TTC549 (cell line): ENCODE measurements around the gene ENTPD7.

Experiments used
- FAIRE-seq: peaks from 2 replicates; lab custom pipeline; 2012; peaks lifted over from hg19 to GRCh38; lab: Jason Lieb, UNC

The ENTPD7 gene

DNA sequence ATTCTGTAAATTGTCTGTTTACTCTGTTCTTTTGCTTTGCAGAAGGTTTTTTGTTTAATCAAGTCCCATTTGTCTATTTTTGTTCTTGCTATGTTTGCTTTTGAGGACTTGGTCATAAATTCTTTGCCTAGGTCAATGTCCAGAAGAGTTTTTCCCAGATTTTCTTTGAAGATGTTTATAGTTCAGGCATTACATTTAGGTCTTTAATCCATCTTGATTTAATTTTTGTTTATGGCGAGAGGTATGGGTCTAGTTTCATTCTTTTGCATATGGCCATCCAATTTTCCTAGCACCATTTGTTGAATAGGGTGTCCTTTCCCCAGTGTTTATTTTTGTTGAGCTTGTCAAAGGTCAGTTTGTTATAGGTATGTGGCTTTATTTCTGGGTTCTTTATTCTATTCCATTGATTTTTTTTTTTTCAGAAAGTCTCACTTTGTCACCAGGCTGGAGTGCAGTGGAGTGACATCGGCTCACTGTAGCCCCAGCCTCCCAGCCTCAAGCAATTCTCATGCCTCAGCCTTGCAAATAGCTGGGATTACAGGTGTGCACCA is 11.6 kb upstream of the ENTPD7 start:
- FAIRE-seq, result no peak

DNA sequence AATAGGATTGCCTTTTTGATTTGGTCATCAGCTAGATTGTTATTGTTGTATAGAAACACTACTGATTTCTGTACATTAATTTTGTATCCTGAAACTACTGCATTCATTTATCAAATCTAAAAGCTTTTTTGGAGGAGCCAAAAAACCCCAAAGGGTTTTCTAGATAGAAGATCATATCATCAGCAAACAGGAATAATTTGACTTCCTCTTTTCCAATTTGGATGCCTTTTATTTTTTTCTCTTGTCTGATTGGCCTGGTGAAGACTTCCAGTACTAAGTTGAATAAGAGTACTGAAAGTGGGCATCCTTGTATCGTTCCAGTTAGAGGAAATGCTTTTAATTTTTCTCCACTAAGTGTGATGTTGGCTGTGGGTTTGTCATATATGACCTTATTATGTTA is 10.6 kb upstream of the ENTPD7 start:
- FAIRE-seq, result no peak

DNA sequence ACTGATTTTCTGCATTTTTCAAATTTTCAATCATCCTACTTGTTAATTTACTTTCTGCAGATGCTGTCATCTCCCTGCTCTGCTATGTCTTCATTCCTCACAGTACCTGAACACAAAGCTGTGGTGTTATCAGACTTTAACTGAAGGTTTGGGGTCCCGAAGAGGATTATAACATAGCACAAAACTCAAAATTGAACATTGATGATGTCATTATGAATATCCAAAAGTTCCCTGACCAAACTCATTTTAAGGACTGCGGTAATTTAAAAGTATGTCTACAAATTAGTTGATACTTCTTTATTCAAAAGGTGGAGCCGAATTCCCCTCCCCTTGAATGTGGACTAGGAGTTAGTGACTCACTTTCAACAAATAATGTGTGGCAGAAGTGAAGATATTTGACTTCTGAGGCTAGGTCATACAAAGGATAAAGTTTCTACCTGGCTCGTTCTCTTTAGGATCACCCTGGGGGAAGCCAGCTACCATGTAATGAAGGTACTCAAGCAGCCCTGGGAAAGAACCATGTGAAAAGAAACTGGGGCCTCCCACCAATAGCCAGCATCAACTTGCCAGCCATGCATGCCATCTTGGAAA is 6.4 kb upstream of the ENTPD7 start:
- FAIRE-seq, result no peak

DNA sequence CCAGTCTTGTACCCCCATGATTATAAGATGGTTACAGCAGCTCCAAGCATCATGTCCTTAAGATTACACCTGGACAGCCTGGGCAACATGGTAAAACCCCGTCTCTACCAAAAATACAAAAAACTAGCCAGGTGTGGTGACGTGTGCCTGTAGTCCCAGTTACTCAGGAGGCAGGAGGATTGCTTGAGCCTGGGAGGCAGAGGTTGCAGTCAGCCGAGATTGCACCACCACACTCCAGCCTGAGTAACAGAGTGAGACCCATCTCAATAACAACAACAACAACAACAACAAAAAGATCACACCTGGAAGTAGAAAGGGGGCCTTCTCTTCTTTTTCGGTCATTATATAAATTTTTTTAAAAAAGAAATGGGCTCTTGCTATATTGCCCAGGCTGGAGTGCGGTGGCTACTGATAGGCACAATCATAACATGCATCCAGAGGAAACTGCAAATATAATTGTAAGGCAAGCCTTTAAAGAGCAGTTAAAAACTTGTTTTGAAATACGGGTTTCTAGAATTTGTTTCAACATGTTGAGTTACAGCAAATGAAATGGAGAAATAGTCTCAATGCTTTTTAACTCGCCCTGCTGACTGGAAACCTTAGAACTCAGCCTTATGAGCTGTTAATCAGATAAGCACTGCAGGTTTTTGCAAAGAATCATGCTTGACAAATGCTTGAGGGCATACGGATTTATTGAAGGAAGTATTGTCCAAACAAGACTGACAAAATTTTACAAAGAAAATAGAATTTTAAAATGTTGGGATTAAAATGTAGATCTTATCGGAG is 4.7 kb upstream of the ENTPD7 start:
- no peak for FAIRE-seq

DNA sequence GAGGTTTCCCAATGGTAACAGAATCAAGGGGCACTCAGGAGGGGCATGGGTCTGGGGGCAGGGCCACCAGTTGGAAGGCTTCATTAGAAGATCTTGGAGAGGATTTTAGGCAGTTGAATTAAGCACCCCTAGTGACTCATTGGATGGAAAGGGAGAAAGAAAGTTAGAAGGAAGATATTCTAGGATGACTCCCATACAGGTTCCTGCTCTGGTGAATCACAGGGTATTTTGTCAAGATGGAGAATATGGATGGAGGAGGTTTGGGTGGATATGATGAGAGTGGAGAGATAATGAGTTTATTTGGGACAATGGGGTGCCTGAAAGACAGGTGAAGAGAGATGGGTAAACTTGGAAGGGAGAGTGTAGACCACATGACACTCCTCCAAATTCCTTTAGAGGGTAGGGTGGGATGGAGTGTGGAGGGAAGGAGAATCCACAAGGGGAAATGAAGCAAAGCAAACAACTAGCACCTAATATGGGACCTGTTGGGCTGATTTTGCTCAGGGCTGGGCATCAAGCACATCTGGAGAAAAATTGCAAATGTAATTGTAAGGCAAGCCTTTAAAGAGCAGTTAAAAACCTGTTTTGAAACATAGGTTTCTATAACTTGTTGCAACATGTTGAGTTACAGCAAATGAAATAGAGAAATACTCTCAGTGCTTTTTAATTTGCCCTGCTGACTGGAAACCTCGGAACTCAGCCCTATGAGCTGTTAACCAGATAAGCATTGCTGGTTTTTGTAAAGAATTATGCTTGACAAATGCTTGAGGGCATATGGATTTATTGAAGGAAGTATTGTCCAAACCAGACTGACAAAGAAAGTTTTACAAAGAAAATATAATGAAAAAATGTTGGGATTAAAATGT is 2.9 kb upstream of the ENTPD7 start:
- no peak for FAIRE-seq

DNA sequence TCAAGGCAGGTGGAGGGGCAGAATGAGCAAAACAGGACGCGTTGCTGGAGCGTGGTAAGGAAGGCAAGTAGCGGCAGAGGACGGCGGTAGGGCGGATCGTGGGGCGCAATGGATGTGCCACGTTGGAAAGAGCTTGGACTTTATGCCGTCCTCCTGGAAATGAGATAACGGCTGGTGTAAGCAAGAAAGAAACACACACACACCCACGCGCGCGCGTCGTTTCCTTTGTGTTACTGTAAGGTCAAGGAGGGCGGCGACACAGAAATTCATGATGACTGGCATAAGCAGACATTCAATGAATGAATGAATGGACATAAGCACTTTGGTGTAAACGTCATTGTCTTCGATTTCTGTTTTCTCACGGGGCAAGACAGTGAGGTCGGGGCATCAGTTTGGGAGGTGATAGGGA is 683 bp upstream of the ENTPD7 start:
- no peak for FAIRE-seq

DNA sequence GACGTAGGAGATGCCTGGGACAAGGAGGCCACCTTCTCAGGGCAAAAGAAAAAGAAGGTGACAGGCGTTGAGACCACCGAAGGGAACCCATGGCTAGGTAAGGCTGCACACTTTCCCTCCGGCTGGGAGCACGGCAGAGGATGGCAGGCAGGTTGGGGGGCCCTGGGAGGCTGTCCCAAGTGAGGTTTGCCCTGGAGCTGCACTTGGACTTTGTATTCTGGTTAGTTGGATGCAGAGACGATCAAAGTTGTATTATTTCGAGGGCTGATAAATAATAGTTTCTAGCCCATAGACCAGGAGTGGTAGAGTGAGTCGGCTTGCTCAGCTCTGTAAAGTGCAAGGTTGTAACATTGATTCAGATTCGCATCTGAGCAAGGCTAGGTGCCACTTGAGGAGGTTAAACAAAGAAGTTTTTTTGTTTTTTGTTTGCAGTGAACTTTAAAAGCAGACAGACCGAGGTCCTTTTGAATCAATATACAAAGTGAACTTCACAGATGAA is 608 bp downstream of the ENTPD7 start:
- no peak for FAIRE-seq

DNA sequence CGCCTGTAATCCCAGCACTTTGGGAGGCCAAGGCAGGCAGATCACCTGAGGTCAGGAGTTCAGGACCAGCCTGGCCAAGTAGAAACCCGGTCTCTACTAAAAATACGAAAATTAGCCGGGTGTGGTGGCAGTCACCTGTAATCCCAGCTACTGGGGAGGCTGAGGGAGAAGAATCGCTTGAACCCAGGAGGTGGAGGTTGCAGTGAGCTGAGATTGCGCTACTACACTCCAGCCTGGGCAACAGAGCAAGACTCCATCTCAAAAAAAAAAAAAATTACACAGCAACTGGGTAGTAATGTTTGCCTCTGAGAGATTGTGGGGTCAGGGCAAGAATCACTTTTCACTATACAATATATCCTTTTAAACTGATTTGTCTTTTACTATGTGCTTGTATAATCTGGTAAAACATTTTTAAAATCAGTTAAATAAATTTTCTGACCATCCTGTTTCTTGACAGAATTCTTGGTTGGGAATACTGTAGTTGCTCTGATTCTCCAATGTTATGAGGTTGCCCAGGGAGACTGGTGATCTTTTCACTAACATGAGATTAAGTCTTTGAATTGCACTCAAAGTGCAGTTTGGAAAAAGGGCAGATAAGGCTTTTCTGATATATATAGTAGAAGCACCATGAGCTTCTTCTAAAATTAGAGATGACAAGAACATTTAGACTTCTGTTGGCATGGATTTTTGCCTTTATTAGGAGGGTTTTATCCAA is 1.5 kb downstream of the ENTPD7 start:
- FAIRE-seq, result no peak

DNA sequence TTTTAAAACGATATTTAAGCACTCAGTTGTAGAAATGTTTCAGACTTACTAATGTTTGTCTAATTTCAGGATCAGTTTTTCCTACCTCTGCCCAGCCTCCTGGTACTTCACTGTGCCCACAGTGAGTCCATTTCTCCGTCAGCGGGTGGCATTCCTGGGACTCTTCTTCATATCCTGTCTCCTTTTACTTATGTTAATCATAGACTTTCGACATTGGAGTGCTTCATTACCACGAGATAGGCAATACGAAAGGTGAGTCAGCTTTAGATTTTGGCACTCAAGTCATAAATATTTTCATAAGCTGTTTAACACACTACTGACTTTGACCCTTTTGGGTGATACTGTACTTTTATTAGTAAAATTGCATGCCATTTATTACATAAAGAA is 2.1 kb downstream of the ENTPD7 start:
- FAIRE-seq, result no peak

DNA sequence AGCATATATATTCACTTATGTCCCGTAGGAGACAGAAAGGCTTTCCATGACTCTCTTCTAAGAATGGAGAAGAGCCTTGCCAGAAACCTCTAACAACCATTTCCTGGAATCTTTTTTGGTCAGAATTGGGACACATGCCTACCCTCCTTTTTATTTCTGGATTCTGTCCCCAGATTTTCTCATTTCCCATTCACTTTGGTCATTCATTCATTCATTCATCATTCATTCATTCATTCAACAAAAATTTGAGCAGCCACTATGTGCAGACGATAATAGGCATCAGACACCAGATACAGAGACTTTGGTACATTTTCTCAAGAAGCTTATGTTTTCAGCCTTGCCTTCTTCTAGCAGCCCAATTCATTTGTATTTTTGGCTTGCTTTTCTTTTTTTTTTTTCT is 6.0 kb downstream of the ENTPD7 start:
- FAIRE-seq, result no peak

DNA sequence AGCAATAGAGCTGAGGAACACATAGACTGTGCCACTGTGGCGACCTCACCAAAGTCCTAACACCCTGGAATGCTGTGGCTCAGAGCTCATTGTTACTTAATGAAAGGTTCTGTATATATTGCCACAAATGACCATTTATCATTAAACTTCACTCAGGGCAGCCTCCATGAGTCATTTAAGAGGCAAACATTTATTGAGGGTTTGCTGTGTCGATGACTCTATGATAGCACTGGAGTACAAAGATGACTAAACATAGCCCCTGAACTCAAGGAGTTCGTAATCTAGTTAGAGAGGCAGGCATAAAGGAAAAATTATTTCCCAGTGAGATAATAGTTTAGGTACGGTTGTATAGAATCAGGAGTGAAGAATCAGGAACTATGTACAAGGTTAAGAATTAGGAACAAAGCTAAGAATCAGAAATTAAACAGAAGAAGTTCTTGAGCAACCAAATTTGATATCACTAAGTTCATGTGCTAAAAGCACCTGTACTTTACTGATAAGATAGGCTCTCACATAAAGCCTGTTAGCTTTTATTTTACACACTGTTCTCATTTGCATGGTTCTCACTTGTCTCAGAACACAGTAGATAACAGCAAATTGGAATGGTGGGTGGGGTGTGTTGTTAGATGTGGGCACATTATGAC is 7.9 kb downstream of the ENTPD7 start:
- FAIRE-seq, result no peak

DNA sequence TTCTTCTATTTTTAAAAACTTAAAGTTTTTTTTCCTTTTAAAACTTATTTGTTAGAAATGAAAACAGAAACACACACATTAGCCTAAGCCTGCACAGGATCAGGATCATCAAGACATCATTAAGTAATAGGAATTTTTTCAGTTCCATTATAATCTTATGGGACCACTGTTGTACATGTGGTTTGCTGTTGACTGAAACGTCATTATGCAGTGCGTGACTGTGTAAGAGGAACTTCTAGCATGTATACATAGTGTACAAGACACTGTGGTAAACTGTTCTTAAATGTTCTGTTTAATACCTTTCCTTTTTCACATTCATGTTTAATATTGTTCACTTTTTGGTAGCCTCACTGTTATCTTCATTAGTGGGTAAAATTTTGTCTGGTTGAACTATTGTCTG is 12.1 kb downstream of the ENTPD7 start:
- FAIRE-seq, result no peak

DNA sequence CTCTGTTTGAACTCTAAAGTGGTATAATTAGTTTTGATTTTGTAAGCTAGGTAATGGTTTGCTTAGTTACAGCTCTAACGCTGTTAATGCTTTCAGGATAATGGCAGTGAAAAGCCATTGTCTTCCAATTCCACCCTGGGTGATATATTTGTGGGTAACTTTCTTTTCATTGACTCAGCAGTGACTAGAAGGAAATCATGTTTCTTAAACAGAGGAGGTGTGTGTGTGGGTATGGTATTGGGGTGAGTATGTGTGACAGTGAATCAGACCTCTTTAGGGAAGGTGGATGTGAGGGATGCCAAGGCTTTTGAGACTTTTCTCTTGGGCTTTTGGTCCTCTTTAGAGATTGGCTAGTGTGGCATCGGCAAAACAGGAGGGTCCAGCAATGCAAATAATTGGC is 13.6 kb downstream of the ENTPD7 start:
- no peak for FAIRE-seq

DNA sequence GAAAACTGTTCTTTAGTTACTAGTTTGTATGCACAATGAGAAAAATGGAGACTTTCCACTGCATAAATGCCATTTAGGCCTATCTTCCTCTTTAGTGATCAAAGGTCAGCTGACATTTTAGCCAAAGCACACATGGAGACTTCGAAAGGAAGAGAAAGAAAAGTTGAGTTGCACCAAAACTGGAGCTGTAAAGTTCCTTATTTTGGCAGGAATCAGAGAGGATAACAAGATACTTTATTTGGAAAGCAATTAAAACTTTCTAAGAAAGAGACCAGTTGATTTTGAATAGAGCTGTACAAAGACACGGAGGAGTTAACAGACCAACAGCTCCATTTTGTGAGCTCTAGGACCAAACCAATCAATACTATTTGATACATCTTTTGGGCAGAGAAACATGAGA is 14.2 kb downstream of the ENTPD7 start:
- no peak for FAIRE-seq

DNA sequence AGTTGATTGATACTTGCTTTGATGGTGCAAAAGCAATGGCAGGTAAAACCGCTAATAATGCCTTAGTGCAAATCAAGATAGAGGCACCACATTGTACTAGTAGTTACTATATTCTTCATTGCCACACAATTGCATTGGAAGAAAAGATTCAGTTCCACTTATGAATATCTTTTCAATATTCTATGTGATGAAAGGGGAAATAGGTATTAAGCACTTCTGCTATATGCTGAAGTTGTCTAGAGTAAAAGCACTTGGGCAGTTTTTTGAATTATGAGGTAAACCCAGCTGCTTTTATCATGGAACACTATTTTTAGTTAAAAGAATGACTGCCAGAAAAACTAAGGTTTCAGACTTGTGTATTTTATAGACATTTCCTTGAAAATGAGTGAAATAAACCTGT is 15.5 kb downstream of the ENTPD7 start:
- no peak for FAIRE-seq

DNA sequence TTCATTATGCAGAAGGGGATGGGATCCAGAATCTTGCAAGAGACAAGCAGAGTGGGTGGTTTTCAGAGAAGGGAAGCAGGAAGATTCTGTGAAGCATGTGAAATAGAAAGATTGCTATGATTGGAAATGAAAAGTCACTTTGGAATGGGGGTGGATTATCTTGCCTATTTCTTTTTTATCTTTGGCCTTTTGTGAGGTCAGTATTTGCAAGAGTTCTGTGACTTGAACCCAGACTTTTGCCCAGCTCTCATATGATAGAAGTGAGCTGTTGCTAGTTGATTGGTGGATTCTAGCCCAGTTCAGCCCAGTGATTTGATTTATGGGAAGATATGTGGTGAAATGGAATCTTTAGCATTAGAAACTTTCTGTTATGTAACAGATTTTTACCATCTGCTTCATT is 17.1 kb downstream of the ENTPD7 start:
- FAIRE-seq, result no peak

DNA sequence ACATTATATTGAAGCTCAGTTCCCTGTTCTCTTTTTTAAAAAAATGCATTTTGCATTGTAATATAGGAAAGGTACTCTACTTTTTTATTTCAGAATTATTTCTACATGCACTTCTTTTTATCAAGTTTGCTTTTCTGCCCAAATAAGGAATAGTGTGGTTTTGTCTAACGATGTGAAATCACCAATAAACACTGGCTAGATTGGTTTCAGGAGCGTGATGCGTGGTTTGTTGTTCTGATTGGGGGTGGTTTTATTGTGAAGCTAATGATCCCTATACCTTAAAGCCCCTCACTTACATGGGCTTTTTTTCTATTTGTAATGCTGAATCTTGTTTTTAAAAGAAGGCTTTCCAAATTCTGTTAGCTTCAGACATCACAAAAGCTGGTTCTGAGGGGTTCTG is 17.6 kb downstream of the ENTPD7 start:
- no peak for FAIRE-seq

DNA sequence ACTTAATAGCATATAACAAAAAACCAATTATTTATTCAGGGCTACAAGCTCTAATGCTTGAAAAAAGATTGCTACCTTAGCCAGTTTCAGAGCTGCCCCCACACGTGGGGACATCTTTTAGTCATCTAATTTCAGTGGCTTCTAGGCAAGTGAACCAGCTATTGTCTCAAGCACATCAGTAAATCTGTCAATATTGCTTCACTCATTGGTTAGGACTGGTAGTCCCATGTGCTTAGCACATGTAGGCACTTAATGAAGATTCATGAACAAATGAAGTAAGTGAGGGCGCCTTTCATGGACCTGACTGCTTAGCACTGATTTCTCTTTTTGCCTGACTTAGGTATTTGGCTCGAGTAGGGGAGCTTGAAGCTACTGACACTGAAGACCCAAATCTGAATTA is 19.6 kb downstream of the ENTPD7 start:
- FAIRE-seq, result no peak

DNA sequence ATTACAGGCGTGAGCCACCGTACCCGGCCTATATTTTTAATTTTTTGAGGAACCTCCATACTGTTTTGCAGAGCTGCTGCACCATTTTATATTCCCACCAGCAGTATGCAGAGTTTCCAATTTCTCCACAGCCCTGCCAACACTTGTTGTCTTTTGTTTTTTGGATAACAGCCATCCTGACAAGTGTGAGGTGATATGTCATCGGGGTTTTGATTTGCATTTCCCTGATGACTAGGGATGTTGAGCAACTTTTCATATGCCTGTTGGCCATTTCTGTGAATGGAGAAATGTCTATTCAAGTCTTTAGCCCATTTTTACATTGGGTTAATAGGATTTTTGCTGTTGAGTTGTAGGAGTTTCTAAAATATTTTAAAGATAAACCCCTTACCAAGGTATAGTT is 22.2 kb downstream of the ENTPD7 start:
- no peak for FAIRE-seq

DNA sequence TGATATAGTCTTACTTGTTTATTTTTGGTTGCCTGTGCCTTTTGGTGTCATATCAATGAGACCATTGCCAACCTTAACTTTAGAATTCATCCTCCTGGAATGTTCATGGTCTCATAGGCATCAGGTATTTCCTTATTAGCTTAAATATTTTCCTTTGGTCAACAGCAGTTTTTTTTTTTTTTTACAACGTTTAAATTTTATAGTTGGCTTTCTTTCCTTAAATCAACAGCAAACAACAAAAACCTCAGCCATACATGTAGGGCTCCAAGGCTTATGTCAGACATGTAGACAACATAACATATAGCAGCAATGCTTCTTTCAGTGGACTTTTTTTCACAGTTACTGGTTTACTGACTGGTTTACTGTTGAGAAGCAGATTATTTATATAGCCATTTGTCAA is 22.7 kb downstream of the ENTPD7 start:
- FAIRE-seq, result no peak

DNA sequence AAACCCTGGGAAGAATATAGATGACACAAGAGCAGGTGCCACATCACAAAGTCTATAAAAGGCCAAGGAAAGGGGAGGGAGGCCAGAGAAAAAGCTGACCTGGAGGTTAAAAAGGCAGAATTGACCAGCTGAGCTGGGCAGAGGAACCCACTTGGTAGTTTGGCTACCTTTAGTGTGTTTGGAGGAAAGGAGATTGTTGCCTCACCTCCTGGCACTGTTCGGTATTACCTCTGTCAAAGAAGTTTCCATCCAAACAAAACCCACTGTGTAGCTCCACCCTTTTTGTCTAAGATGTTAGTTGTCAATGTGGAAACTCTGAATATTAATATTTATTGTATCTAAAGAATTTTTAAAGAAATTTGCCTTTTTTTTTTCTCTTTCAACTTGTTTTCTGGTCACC is 23.4 kb downstream of the ENTPD7 start:
- FAIRE-seq, result no peak

DNA sequence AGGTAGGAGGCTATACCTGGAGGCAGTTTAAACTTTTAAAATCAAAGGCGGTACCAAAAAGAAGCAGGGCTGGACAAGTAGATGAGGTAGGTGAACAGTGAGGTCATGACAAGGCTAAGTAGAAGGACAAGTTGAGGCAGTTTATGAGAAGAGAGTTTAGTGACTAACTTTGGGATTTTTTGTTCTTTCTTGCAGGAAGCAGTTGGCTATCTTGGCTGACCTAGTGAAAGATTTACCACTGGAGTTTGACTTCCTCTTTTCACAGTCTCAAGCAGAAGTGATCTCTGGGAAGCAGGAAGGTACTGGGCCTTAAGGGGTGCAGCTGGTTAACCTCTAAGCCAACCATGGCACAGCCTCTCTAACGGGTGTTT is 26.3 kb downstream of the ENTPD7 start:
- no peak for FAIRE-seq
